ACHN (cell line): Measurements from ENCODE around the gene UBD.

ENCODE experiments used
- DNase-seq: peaks from one replicate; pipeline ENCODE4 v3.0.0-alpha.2; 2015
- in situ Hi-C: cut with HindIII; loops from 2 replicates; pipeline ENCODE4 v1.10.0; 2017; ENCODE audit warnings: low sequenced_read_pairs, low pct_ligation_motif_present, low pct_unique_long_range_greater_than_20kb

Gene UBD

GRCh38 chr6:29527564-29527963 is 32.0 kb downstream of the UBD start:
- in situ Hi-C loops = no loop called here
- no peak for DNase-seq

DNA sequence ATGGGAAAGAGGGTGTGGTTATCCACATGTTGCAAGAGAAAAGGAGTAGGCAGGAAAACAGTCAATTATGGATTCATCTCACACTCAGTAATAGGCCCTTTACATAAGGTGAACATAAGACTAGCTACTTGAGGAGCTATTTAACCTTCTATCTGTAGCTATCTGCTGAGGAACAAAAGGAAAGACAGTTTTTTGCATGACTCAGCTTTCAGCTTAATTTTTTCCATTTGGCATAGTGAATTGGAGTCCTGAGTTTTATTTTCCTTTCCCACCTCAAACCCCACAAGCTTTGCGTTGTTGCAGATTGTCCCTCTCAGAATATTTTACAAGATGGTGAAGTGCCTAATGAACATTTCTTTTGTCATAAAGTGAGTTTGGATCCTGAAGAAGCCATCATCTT is 32.4 kb downstream of the UBD start:
- DNase-seq = no peak
- in situ Hi-C loops = no loop called here

- no peak for DNase-seq
- in situ Hi-C loops = no loop called here
Observed at GRCh38 chr6:29525311-29525639, 34.3 kb downstream of the UBD start.

DNA sequence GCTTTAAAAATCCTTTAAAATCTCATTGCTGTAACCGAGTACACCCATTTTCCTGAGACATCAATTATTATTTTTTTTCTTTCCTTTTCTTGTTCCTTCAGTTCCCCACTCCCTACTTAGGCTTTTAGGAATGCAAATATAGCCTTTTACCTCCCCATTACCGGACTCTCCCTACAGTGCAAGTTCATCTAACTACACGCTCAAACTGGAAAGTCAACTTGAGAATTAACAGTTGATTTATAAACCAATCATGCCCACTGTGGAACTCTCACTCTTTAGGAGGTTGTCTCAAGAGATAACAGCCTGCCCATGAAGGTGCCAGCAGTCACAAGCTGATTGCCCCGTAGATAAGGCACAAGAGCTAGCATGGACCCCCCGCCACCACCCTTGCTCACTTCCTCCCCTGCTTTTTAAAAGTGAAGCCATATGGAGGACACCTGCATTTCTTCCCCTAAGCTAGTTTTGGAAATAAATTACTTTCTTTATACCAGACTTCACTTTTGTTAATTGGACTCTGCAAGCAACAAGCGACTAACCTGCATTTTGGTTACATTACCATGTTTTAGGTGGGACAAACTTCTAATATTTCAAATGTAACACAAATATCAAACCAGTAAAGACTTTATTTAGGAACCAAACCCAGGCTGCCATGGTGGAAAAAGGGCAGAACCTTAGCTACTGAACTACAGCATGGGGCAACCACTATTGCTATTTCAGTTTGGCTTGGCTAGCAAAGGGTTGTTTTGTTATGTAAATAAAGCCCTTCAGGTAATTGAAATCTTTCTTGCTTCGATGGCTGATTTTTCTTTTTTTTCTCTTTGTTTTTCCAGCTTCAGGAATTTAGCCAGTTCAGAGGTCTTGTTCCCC is 34.9 kb downstream of the UBD start:
- in situ Hi-C loops = no loop called here

GRCh38 chr6:29524044-29524443 is 35.5 kb downstream of the UBD start:
- in situ Hi-C loops = no loop called here
- DNase-seq = no peak

More for the DNA sequence above, 34.9 kb downstream of the UBD start:
- no peak for DNase-seq

- no peak for DNase-seq
- in situ Hi-C loops = no loop called here
Observed at GRCh38 chr6:29522227-29522626, 37.3 kb downstream of the UBD start.

DNA sequence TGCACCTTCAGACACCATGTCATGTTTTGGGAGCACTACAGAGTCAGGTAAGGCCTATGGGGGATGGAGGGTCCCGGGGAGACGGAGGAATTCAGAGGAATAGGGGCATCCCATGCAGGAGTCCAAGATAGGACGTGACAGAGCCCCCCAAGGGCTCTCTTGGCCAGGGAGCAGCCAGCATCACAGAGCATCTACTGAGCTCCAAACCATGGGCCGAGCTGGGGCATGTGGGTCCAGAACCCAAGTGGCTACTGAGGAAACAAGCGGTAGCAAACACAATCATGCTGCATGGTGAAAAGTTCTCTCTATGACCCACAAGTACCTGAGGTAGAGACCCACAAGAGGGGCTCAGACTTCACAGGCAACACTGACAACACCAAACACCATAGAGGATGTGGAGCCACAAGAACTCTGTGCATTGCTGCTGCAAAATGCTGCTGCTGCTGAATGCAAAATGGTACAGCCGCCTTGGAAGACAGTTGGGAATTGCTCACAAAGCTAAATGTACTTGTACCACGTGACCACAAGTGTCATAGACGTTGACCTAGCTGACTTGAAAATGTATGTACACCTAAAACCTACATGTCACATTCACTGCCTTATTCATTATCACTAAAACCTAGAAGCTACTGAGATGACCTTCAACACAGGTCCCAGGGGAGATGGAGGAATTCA is 38.4 kb downstream of the UBD start:
- in situ Hi-C loops = no loop called here
- DNase-seq = no peak

DNA sequence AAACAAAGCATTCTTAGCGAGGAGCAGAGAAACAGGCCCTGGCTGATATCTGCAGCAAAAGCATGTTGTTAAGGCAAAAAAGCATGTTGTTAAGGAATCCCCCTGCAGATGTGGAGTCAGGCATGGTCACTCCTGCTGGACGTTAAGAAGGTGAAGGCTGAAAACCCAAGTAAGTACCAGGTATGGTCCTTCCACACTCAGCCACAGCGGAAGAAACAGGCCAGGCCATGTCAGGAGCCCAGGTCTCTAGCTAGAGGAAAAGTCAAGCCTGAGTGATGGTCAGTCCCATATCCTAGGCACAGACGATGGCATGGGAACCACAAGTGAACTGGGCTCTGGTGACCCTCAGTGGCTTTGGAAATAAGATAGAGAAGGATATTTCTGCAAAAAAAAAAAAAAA is 39.3 kb downstream of the UBD start:
- no peak for DNase-seq
- in situ Hi-C loops = no loop called here

- in situ Hi-C loops = no loop called here
- DNase-seq = no peak
Observed at GRCh38 chr6:29519291-29520010, 40.1 kb downstream of the UBD start.

DNA sequence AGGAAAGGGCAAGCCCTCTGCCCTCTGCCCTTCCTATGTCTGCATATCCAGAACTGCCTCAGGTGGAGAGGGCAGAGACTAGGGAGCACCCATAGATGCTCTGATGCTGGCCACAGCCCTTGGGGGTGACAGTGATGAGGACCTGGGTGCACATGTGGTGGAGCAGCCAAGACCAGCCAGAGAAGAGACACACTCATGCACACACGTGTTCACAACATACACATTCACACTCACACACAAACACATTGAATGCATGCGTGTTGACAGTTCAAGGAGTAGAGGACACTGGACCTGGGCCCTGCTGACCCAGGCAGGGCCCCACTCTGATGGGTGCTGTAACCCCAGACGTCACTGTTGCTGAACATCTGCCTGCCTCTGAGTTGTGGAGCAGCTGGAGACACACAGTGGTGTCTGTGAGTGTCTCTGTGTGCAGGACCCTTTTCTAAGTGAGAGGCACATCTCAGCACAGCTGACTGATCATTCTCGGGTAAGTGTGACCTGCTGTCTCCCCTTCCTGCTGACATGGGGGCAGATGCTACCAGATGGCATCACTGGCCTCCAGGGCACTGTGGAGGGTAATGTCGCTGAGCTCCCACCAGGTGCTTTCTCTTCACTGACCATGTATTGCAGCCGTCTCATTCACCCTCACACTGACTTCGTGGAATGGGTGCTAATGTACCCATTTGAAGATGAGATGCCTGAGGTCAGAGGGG is 41.6 kb downstream of the UBD start:
- in situ Hi-C loops = no loop called here
- DNase-seq = no peak

DNA sequence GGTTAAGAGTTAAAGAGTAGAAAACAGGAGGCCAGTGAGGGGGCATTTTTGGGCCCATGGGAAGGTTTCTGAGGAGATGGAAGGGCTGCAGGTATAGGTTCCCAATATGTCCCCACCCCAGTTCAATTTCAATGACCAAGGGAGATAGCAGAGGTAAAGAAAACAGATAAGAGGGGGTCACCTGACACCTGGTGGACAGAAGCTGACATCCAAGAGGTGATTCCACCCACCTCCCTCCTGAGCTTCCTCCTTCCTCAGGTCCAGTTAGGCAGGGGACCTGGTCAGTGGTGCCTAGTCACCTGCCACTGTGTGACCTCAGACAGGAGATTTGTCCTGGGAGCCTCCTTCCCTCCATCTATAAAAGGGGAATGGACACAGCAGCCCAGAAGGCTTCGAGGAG is 42.3 kb downstream of the UBD start:
- in situ Hi-C loops = no loop called here
- DNase-seq = no peak

- peak; percentile 24 for DNase-seq
- in situ Hi-C loops = no loop called here
Observed at GRCh38 chr6:29516108-29516507, 43.4 kb downstream of the UBD start.

- in situ Hi-C loops = no loop called here
- no peak for DNase-seq
Observed at GRCh38 chr6:29510746-29511300, 48.7 kb downstream of the UBD start.

DNA sequence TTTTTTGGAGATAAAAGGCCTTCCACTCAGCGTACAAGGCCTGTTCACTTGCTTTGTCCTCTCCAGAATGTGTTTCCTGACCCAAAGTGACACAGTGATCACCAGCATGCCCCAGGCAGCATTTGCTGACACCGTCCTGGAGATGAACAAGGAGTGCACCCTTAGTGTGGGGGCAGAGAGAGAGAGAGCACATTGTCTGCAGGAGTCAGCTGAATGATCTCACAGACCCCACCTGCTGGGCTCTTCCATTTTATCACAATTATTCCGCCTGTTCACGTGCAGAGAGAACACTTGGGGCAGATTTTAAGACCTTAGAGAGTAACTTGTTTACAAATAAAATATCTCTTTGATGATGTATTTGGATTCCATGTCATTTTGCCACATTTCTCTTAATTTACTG is 49.3 kb downstream of the UBD start:
- in situ Hi-C loops = no loop called here
- no peak for DNase-seq

DNA sequence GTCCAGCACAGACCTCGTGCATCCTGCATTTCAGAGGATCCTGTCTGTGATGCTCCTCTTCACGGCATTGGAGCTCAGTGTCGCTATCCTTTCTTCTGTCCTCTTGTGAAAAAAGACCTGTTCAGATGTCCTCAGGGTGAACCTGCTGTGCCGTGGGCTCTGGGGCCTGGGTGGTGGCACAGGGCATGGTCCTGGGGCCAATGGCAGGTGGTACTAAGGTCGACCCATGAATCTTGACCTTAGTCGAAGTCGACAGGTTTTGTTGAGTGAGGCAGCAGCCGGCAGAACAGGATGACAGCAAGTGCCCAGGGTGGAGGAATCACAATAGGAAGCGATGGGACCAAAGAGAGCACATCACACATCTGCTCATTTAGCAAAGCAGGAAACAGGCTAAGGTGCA is 49.8 kb downstream of the UBD start:
- in situ Hi-C loops = no loop called here

DNA sequence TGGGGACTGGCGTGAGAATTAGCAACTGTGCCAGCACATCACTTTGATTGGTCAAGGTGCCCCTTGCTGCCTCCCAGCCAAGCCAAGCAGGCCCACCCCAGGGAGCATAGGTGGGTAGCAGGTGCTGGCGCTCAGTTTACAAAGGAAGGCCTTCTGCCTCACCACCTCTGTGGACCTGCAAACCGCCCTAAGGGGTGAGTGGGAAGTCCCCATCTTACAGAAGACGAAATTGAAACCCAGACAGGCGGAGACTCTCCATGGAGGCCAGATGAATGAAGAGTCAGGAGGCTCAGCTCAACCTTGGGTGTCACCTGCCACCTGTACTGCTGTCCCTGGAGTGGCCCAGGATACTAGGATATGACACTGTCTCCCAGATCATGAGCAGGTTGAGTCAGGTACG is 50.3 kb downstream of the UBD start:
- no peak for DNase-seq

More for the DNA sequence above, 49.8 kb downstream of the UBD start:
- DNase-seq = no peak

GRCh38 chr6:29507319-29507718 is 52.2 kb downstream of the UBD start:
- in situ Hi-C loops = no loop called here
- no peak for DNase-seq

More for the DNA sequence above, 50.3 kb downstream of the UBD start:
- in situ Hi-C loops = no loop called here

GRCh38 chr6:29506446-29507067 is 53.0 kb downstream of the UBD start:
- no peak for DNase-seq
- in situ Hi-C loops = no loop called here
